IMR-90 (cell line): ENCODE data around the gene SIAH3. TPM values are rescaled to one million over a fixed set of nuclear protein-coding genes. Genes with fewer than 3 reads are reported as not detected.

Source experiments
- ATAC-seq: fragments of 200-7000 bp; cut with Tn5 transposase; 2 replicates; pipeline ENCODE4 v1.9.1; 2020; ENCODE audit warnings: low read depth, mild to moderate bottlenecking, moderate library complexity
- BruUV-seq: library from RNA; stranded (reverse); fragments of 400-500 nt; replicated peaks from 2 replicates; lab custom pipeline; 2021; lab: Mats Ljungman, UMichigan
- CTCF ChIA-PET: fragments of 300-600 bp; formaldehyde crosslinking; extraction: SDS; loops from one replicate; lab custom pipeline; 2021; ENCODE audit warnings: antibody characterized with exemption; lab: Yijun Ruan, JAX
- POLR2A ChIA-PET: fragments of 300-600 bp; sonication (Branson Sonifier 250); formaldehyde crosslinking; loops from one replicate; lab custom pipeline; 2022; ENCODE audit warnings: antibody characterized with exemption; ENCODE audit not compliant: unreplicated experiment; lab: Charles Lee
- DNase-seq: peaks from one replicate; pipeline ENCODE4 v3.0.0; 2013
- H2AFZ ChIP-seq: replicated peaks from 2 replicates; pipeline ENCODE3; 2013; ENCODE audit warnings: low read length, mild to moderate bottlenecking; ENCODE audit not compliant: poor library complexity
- H2AK5ac ChIP-seq: 2 replicates; pipeline ENCODE4 v1.6.1; 2013; ENCODE audit warnings: low read depth, low read length, inconsistent platforms
- H2AK9ac ChIP-seq: replicated peaks from 2 replicates; pipeline ENCODE3; 2013; ENCODE audit warnings: mild to moderate bottlenecking, low read depth, low read length, moderate library complexity; ENCODE audit not compliant: poor library complexity
- H2BK120ac ChIP-seq: 2 replicates; pipeline ENCODE4 v1.6.1; 2013; ENCODE audit warnings: low read depth, low read length, inconsistent platforms
- H2BK15ac ChIP-seq: 3 replicates; pipeline ENCODE4 v1.6.1; 2013; ENCODE audit warnings: low read depth, low read length, inconsistent platforms
- H2BK20ac ChIP-seq: 2 replicates; pipeline ENCODE4 v1.6.1; 2013; ENCODE audit warnings: low read depth, mild to moderate bottlenecking, inconsistent platforms, low read length, moderate library complexity
- H2BK5ac ChIP-seq: 2 replicates; pipeline ENCODE4 v1.6.1; 2013; ENCODE audit warnings: mild to moderate bottlenecking, low read depth, low read length, inconsistent platforms; ENCODE audit not compliant: poor library complexity, severe bottlenecking
- H3K14ac ChIP-seq: replicated peaks from 2 replicates; pipeline ENCODE4 v1.6.1; 2013; ENCODE audit warnings: low read depth, low read length, inconsistent platforms
- H3K18ac ChIP-seq: 2 replicates; pipeline ENCODE4 v1.6.1; 2013; ENCODE audit warnings: low read depth, low read length, control low read depth
- H3K23ac ChIP-seq: 2 replicates; pipeline ENCODE4 v1.6.1; 2013; ENCODE audit warnings: low read depth, low read length, inconsistent platforms
- H3K27ac ChIP-seq: 2 replicates; pipeline ENCODE4 v1.5.1; 2013; ENCODE audit warnings: mild to moderate bottlenecking, control low read depth, low read length; ENCODE audit not compliant: insufficient read depth
- H3K27me3 ChIP-seq: 2 replicates; pipeline ENCODE4 v1.6.1; 2013; ENCODE audit warnings: low read length; ENCODE audit not compliant: control insufficient read depth, insufficient read depth
- H3K36me3 ChIP-seq: 2 replicates; pipeline ENCODE4 v1.6.1; 2013; ENCODE audit warnings: low read length, mixed read lengths; ENCODE audit not compliant: control insufficient read depth, insufficient read depth
- H3K4ac ChIP-seq: 2 replicates; pipeline ENCODE4 v1.6.1; 2013; ENCODE audit warnings: low read depth, low read length, inconsistent platforms
- H3K4me1 ChIP-seq: 2 replicates; pipeline ENCODE4 v1.6.1; 2013; ENCODE audit warnings: low read length, mixed read lengths; ENCODE audit not compliant: control insufficient read depth, insufficient read depth
- H3K4me2 ChIP-seq: 2 replicates; pipeline ENCODE4 v1.6.1; 2013; ENCODE audit warnings: low read depth, mild to moderate bottlenecking, control low read depth, low read length, moderate library complexity
- H3K4me3 ChIP-seq: 2 replicates; pipeline ENCODE4 v1.5.1; 2013; ENCODE audit warnings: low read depth, mild to moderate bottlenecking, control low read depth, low read length, moderate library complexity; ENCODE audit not compliant: insufficient read depth
- H3K56ac ChIP-seq: 2 replicates; pipeline ENCODE4 v1.6.1; 2013; ENCODE audit warnings: low read length, inconsistent platforms; ENCODE audit not compliant: insufficient read depth; ENCODE audit errors: extremely low read depth
- H3K79me1 ChIP-seq, 2 experiments: 2 replicates each; pipeline ENCODE4 v1.6.1; 2013; ENCODE audit warnings: low read length in 2 of 2, inconsistent platforms in 1 of 2, low read depth in 1 of 2
- H3K9ac ChIP-seq: 2 replicates; pipeline ENCODE4 v1.6.1; 2013; ENCODE audit warnings: low read depth, low read length, control low read depth
- H3K9me1 ChIP-seq: 2 replicates; pipeline ENCODE4 v1.6.1; 2013; ENCODE audit warnings: low read length, inconsistent platforms; ENCODE audit not compliant: insufficient read depth
- H3K9me3 ChIP-seq: 2 replicates; pipeline ENCODE4 v1.6.1; 2013; ENCODE audit warnings: low read length; ENCODE audit not compliant: control insufficient read depth, insufficient read depth
- H4K20me1 ChIP-seq: 2 replicates; pipeline ENCODE4 v1.6.1; 2013; ENCODE audit warnings: low read length, inconsistent platforms; ENCODE audit not compliant: insufficient read depth
- H4K5ac ChIP-seq: 2 replicates; pipeline ENCODE4 v1.6.1; 2013; ENCODE audit warnings: mild to moderate bottlenecking, low read depth, low read length, control low read depth
- H4K8ac ChIP-seq, 2 experiments: 2 replicates each; pipeline ENCODE4 v1.6.1; 2013; ENCODE audit warnings: low read depth in 2 of 2, low read length in 2 of 2, control low read depth in 1 of 2, inconsistent platforms in 1 of 2
- H4K91ac ChIP-seq: 2 replicates; pipeline ENCODE4 v1.6.1; 2013; ENCODE audit warnings: low read depth, low read length, inconsistent platforms; ENCODE audit not compliant: insufficient read depth
- BHLHE40 ChIP-seq: fragments of 150-350 bp; IDR thresholded peaks from 2 replicates; pipeline ENCODE4 v1.6.1; 2016; ENCODE audit warnings: mild to moderate bottlenecking, low read depth, low read length
- CEBPB ChIP-seq: IDR thresholded peaks from 2 replicates; pipeline ENCODE4 v1.6.1; 2012; ENCODE audit warnings: low read depth, low read length, improper control_type of control experiment
- CHD1 ChIP-seq: IDR thresholded peaks from 2 replicates; pipeline ENCODE4 v1.6.1; 2012; ENCODE audit warnings: low read depth, low read length, improper control_type of control experiment
- FOS ChIP-seq: fragments of 150-350 bp; IDR thresholded peaks from 2 replicates; pipeline ENCODE4 v1.6.1; 2016; ENCODE audit warnings: low read depth, low read length
- MAFK ChIP-seq: IDR thresholded peaks from 2 replicates; pipeline ENCODE4 v1.6.1; 2012; ENCODE audit warnings: low read depth, low read length, improper control_type of control experiment
- MAZ ChIP-seq: IDR thresholded peaks from 2 replicates; pipeline ENCODE4 v1.6.1; 2012; ENCODE audit warnings: low read depth, mild to moderate bottlenecking, low read length, improper control_type of control experiment, moderate library complexity, borderline replicate concordance
- MXI1 ChIP-seq: IDR thresholded peaks from 2 replicates; pipeline ENCODE4 v1.6.1; 2012; ENCODE audit warnings: low read depth, mild to moderate bottlenecking, low read length, moderate library complexity, borderline replicate concordance
- NFE2L2 ChIP-seq: fragments of 150-350 bp; IDR thresholded peaks from 2 replicates; pipeline ENCODE4 v1.6.1; 2016; ENCODE audit warnings: low read depth, mild to moderate bottlenecking, low read length
- POLR2A ChIP-seq: IDR thresholded peaks from 2 replicates; pipeline ENCODE4 v1.6.1; 2012; ENCODE audit warnings: mild to moderate bottlenecking, low read depth, low read length
- RAD21 ChIP-seq: IDR thresholded peaks from 2 replicates; pipeline ENCODE4 v1.6.1; 2012; ENCODE audit warnings: low read length, improper control_type of control experiment
- RCOR1 ChIP-seq: IDR thresholded peaks from 2 replicates; pipeline ENCODE4 v1.6.1; 2012; ENCODE audit warnings: mild to moderate bottlenecking, low read length, improper control_type of control experiment; ENCODE audit not compliant: insufficient replicate concordance
- RFX5 ChIP-seq: IDR thresholded peaks from 2 replicates; pipeline ENCODE4 v1.8.0; 2012; ENCODE audit warnings: low read depth, mild to moderate bottlenecking, low read length, moderate library complexity
- SMC3 ChIP-seq: fragments of 150-350 bp; IDR thresholded peaks from 2 replicates; pipeline ENCODE4 v1.6.1; 2016; ENCODE audit warnings: low read depth, mild to moderate bottlenecking, antibody characterized with exemption, low read length, moderate library complexity
- WGBS, 2 experiments: methylation state at CpG; one replicate each; pipeline versions ENCODE4 v1.1.5 to v1.1.7; 2013; ENCODE audit warnings: missing lambda C conversion rate in 2 of 2; ENCODE audit not compliant: insufficient read length in 1 of 2; ENCODE audit errors: extremely low coverage in 2 of 2; 5-methylcytosine and 5-hydroxymethylcytosine counted together
- dilution Hi-C: fragments of 300-500 bp; cut with HindIII; formaldehyde crosslinking; loops from one replicate; pipeline ENCODE4 v1.14.3; 2018; ENCODE audit warnings: low sequenced_read_pairs; ENCODE audit not compliant: unreplicated experiment
- in situ Hi-C: fragments of 300-500 bp; cut with MboI; formaldehyde crosslinking; loops from 3 replicates; pipeline ENCODE4 v1.14.3; 2019; ENCODE audit warnings: low sequenced_read_pairs, inconsistent platforms, mixed read lengths
- intact Hi-C: fragments of 100-400 bp; cut with micrococcal nuclease; formaldehyde crosslinking; loops from 2 replicates; pipeline ENCODE4 v1.10.0; 2022
- polyA plus RNA-seq, 3 experiments: library from polyadenylated mRNA; depleted of rRNA; stranded (reverse); fragments of >200 nt; gene quantifications; 2 replicates each; pipeline ENCODE4 v1.2.3, GENCODE V29; 2012; ENCODE audit warnings: low replicate concordance in 1 of 3
- total RNA-seq: library from RNA; depleted of rRNA; stranded (reverse); fragments of >200 nt; gene quantifications from 2 replicates; pipeline ENCODE4 v1.2.3, GENCODE V29; 2012
- TF ChIP-seq, protein P1 (sequence below): fragments of 150-350 bp; IDR thresholded peaks from 2 replicates; pipeline ENCODE4 v1.6.1; 2016; ENCODE audit warnings: low read depth, mild to moderate bottlenecking, low read length, moderate library complexity, borderline replicate concordance
- TF ChIP-seq, protein P2 (sequence below): fragments of 150-350 bp; IDR thresholded peaks from 2 replicates; pipeline ENCODE4 v1.6.1; 2017; ENCODE audit warnings: mild to moderate bottlenecking, antibody characterized with exemption, low read length, low read depth
- TF ChIP-seq, protein P3 (sequence below): conservative IDR thresholded peaks from 2 replicates; pipeline ENCODE4 v1.5.1; 2012; ENCODE audit warnings: mild to moderate bottlenecking, low read depth, low read length, improper control_type of control experiment

Gene SIAH3
- total and polyA plus RNA-seq, 2 of the 4 experiments (the other 2 are of a cell fraction), result under 0.01 TPM; not detected in 1

DNA sequence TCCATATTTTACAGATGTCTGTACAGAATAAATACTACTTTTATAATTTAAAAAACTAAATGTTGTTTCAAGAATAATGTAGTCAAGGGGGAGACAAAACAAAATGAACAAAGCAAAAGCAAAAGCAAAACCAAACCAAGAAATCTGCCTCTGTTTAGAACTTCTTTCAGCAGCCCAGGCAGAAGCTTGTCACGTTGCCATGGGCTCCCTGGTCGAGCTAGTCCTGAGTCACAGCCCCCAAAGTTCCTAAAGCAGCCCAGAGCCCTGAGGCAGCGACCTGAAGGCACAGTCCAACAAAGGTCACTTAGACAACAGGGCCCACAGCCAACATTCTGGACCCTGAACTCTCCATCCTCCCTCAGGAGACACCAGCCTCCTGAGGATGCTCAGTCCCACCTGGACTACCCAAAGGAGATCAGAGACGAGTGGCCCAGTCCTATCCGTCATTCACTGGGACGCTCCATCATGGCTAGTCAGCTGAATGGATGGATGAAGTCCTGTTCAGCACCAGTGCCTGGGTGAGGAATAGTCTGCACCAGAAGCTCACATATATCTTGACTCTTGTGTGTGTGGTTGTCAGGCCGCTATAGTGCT lies 41.7 kb downstream of the SIAH3 start:
- no TSS peak for BruUV-seq
- H3K23ac ChIP-seq, result no peak overlapping the region
- H4K20me1 ChIP-seq, result no peaks in the 10 kb centered on the region
- no peak overlapping the region for H2BK5ac ChIP-seq
- H4K8ac ChIP-seq, result no peak overlapping the region
- no peak overlapping the region for H2BK15ac ChIP-seq
- H3K27me3 ChIP-seq, result peaks cover 8% of the 10 kb centered on the region
- H2BK120ac ChIP-seq, result no peak overlapping the region
- dilution Hi-C loops, result no loop called here
- no peak overlapping the region for H2AK5ac ChIP-seq
- no peaks in the 10 kb centered on the region for H3K79me1 ChIP-seq
- intact Hi-C loops, result no loop called here
- H4K91ac ChIP-seq, result no peak overlapping the region
- H3K9me3 ChIP-seq, result no peaks in the 10 kb centered on the region
- H3K4me3 ChIP-seq, result no peak overlapping the region
- in situ Hi-C loops, result no loop called here
- H2BK20ac ChIP-seq, result no peak overlapping the region
- H3K14ac ChIP-seq, result no peak overlapping the region
- no peak overlapping the region for H3K4me2 ChIP-seq
- POLR2A ChIA-PET, result no interaction called here
- H4K5ac ChIP-seq, result no peak overlapping the region
- H3K56ac ChIP-seq, result no peak overlapping the region
- no peak overlapping the region for H2AFZ ChIP-seq
- H3K9me1 ChIP-seq, result no peaks in the 10 kb centered on the region
- TF ChIP-seq RFX5 (no peak), FOS (no peak), NFE2L2 (no peak), MAZ (no peak), SMC3 (no peak), CEBPB (no peak), MXI1 (no peak), MAFK (no peak), RCOR1 (no peak), BHLHE40 (no peak), POLR2A (no peak), RAD21 (no peak), CHD1 (no peak)
- TF ChIP-seq, protein P1, sequence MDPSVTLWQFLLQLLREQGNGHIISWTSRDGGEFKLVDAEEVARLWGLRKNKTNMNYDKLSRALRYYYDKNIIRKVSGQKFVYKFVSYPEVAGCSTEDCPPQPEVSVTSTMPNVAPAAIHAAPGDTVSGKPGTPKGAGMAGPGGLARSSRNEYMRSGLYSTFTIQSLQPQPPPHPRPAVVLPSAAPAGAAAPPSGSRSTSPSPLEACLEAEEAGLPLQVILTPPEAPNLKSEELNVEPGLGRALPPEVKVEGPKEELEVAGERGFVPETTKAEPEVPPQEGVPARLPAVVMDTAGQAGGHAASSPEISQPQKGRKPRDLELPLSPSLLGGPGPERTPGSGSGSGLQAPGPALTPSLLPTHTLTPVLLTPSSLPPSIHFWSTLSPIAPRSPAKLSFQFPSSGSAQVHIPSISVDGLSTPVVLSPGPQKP, result no peak
- TF ChIP-seq, protein P2, sequence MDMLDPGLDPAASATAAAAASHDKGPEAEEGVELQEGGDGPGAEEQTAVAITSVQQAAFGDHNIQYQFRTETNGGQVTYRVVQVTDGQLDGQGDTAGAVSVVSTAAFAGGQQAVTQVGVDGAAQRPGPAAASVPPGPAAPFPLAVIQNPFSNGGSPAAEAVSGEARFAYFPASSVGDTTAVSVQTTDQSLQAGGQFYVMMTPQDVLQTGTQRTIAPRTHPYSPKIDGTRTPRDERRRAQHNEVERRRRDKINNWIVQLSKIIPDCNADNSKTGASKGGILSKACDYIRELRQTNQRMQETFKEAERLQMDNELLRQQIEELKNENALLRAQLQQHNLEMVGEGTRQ, result no peak
- TF ChIP-seq, protein P3, sequence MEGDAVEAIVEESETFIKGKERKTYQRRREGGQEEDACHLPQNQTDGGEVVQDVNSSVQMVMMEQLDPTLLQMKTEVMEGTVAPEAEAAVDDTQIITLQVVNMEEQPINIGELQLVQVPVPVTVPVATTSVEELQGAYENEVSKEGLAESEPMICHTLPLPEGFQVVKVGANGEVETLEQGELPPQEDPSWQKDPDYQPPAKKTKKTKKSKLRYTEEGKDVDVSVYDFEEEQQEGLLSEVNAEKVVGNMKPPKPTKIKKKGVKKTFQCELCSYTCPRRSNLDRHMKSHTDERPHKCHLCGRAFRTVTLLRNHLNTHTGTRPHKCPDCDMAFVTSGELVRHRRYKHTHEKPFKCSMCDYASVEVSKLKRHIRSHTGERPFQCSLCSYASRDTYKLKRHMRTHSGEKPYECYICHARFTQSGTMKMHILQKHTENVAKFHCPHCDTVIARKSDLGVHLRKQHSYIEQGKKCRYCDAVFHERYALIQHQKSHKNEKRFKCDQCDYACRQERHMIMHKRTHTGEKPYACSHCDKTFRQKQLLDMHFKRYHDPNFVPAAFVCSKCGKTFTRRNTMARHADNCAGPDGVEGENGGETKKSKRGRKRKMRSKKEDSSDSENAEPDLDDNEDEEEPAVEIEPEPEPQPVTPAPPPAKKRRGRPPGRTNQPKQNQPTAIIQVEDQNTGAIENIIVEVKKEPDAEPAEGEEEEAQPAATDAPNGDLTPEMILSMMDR, result no peak
- DNase-seq (no peak), ATAC-seq (no peak; the same call in 1 of the 2 replicates)
- CTCF ChIA-PET, result no interaction called here
- H3K36me3 ChIP-seq, result no peaks in the 10 kb centered on the region
- no peaks in the 10 kb centered on the region for H3K4me1 ChIP-seq
- no peak overlapping the region for H3K4ac ChIP-seq
- no peak overlapping the region for H3K18ac ChIP-seq
- no peak overlapping the region for H3K27ac ChIP-seq
- H3K9ac ChIP-seq, result no peak overlapping the region
- 10% methylated on average over 2 of the region's 7 CpGs; no CpG with 5 or more reads in 1 of the 2 experiments for WGBS, 2 experiments
- no peak overlapping the region for H2AK9ac ChIP-seq
